Spleen (tissue), 11 donors: Measurements from ENCODE around the gene PLAC1. TPM values are rescaled to one million over a fixed set of nuclear protein-coding genes. Genes with fewer than 3 reads are reported as not detected.

Experiments used
- DNase-seq: peaks from one replicate; pipeline ENCODE4 v3.0.0-alpha.2; 2020
- H3K27ac ChIP-seq, 8 donors: fragments of 200-600 bp; sonication (generic) in 7 of 8; 1 replicate in 4 of 8; 2 replicates in 4 of 8; pipeline versions ENCODE4 v1.5.0 to v1.8.0; 2016 to 2021; ENCODE audit warnings: inconsistent platforms in 4 of 8, mild to moderate bottlenecking in 4 of 8, moderate library complexity in 1 of 8
- H3K27me3 ChIP-seq, 7 donors: fragments of 200-600 bp; sonication (generic) in 6 of 7; replicated peaks in 1 of 7; 1 replicate in 4 of 7; 2 replicates in 3 of 7; pipeline versions ENCODE4 v1.5.0 to v1.8.0; 2016 to 2021; ENCODE audit warnings: inconsistent platforms in 3 of 7, mild to moderate bottlenecking in 1 of 7
- H3K36me3 ChIP-seq, 6 donors: fragments of 200-600 bp; sonication (generic) in 5 of 6; 1 replicate in 4 of 6; 2 replicates in 2 of 6; pipeline versions ENCODE4 v1.5.0 to v1.8.0; 2016 to 2021; ENCODE audit warnings: inconsistent platforms in 2 of 6
- H3K4me1 ChIP-seq, 6 donors: fragments of 200-600 bp; sonication (generic) in 5 of 6; 1 replicate in 3 of 6; 2 replicates in 3 of 6; pipeline versions ENCODE4 v1.5.0 to v1.8.0; 2016 to 2021; ENCODE audit warnings: inconsistent platforms in 3 of 6
- H3K4me3 ChIP-seq, 8 donors: fragments of 200-600 bp; sonication (generic) in 7 of 8; 1 replicate in 4 of 8; 2 replicates in 4 of 8; pipeline versions ENCODE4 v1.5.0 to v1.8.0; 2016 to 2021; ENCODE audit warnings: inconsistent platforms in 4 of 8, mild to moderate bottlenecking in 4 of 8, moderate library complexity in 2 of 8
- H3K9me3 ChIP-seq, 8 donors: fragments of 200-600 bp; sonication (generic) in 7 of 8; 1 replicate in 4 of 8; 2 replicates in 4 of 8; pipeline versions ENCODE4 v1.5.0 to v1.8.0; 2016 to 2021; ENCODE audit warnings: inconsistent platforms in 4 of 8
- POLR2A ChIP-seq, 3 donors: fragments of 450-650 bp; IDR thresholded peaks; one replicate each; pipeline ENCODE4 v1.5.1; 2017; ENCODE audit warnings: antibody characterized with exemption in 3 of 3, mild to moderate bottlenecking in 1 of 3
- POLR2AphosphoS5 ChIP-seq, 3 donors: sonication (generic); formaldehyde crosslinking; IDR thresholded peaks; one replicate each; pipeline ENCODE4 v1.5.1; 2017; ENCODE audit warnings: antibody characterized with exemption in 3 of 3
- WGBS, 5 donors: extraction: QIAGEN DNeasy Blood & Tissue Kit in 3 of 5; methylation state at CpG; one replicate each; pipeline versions ENCODE4 v1.1.5 to v1.1.7; 2013 to 2018; 5-methylcytosine and 5-hydroxymethylcytosine counted together
- intact Hi-C: fragments of 100-400 bp; cut with DNase I; formaldehyde crosslinking; loops from one replicate; pipeline ENCODE4 v1.15.0; 2023; ENCODE audit warnings: low total_unique reads
- polyA plus RNA-seq, 3 donors: library from polyadenylated mRNA; stranded (reverse); fragments of 200-250 nt; gene quantifications; one replicate each; pipeline ENCODE4 v1.2.1, GENCODE V29; 2013
- total RNA-seq, 7 donors: library from RNA; depleted of rRNA in 3 of 7; stranded (reverse); fragments of >200 nt in 3 of 7; fragmentation: NEBNext Ultra II Directional in 4 of 7; extraction: Animal tissue kit (Norgen Biotek cat#: 25700) in 4 of 7; gene quantifications; one replicate each; pipeline versions ENCODE4 v1.1.0 to v1.2.1, GENCODE V29; 2016 to 2021
- TF ChIP-seq, protein P1 (sequence below), 11 experiments: fragments of 200-600 bp in 7 of 11; fragments of 450-650 bp in 4 of 11; sonication (generic) in 4 of 11; IDR thresholded peaks in 8 of 11; conservative IDR thresholded peaks in 3 of 11; 1 replicate in 7 of 11; 2 replicates in 4 of 11; pipeline versions ENCODE4 v1.4.0 to v1.8.0; 2016 to 2021; ENCODE audit warnings: antibody characterized with exemption in 11 of 11, inconsistent platforms in 4 of 11, mild to moderate bottlenecking in 1 of 11
- donor health status: healthy with polysubstance abuse.
- donor health status: DM: no; HTN: no; CAD: no; lungs with moderate emphysema.
- donor health status: DM: no; HTN: no; CAD: no.
- donor health status: Bipolar disorder and iron deficiency.
- donor health status: healthy.
- donor health status: DM: no; HTN: no; CAD: no.
- donor health status: DM: yes; HTN: yes; CAD: no.

Gene PLAC1
- total and polyA plus RNA-seq, 10 donors = not detected

DNA sequence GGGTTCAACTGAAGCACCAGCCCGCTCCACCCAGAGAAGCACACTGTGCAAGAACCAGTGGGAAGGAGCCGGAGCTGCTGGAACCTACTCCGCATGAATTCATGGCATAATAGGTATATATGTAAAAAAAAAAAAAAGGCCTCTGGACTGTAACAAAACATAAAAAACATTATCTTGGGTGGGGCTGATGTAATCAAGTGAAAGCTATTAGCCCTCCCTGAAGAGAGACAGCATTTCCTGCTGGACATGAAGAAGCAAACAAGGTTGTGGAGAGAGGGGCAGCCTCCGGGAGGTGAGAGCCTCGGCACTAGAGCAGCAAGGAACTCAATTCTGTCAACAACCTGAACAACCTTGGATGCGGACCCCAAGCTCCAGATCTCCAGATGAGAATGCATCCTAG, 50.7 kb downstream of the PLAC1 start:
- intact Hi-C loops = no loop called here
- 86 to 93% (median 91%) methylated on average over 6 of the region's 6 CpGs for WGBS, 5 donors
- H3K27me3 ChIP-seq = no peaks in the 10 kb centered on the region
- no peaks in the 10 kb centered on the region for H3K36me3 ChIP-seq
- no peak overlapping the region for H3K4me3 ChIP-seq
- TF ChIP-seq, protein P1, sequence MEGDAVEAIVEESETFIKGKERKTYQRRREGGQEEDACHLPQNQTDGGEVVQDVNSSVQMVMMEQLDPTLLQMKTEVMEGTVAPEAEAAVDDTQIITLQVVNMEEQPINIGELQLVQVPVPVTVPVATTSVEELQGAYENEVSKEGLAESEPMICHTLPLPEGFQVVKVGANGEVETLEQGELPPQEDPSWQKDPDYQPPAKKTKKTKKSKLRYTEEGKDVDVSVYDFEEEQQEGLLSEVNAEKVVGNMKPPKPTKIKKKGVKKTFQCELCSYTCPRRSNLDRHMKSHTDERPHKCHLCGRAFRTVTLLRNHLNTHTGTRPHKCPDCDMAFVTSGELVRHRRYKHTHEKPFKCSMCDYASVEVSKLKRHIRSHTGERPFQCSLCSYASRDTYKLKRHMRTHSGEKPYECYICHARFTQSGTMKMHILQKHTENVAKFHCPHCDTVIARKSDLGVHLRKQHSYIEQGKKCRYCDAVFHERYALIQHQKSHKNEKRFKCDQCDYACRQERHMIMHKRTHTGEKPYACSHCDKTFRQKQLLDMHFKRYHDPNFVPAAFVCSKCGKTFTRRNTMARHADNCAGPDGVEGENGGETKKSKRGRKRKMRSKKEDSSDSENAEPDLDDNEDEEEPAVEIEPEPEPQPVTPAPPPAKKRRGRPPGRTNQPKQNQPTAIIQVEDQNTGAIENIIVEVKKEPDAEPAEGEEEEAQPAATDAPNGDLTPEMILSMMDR (IDR thresholded peaks at IDR 0.05 in 8 of 11, conservative IDR thresholded peaks at IDR 0.05 in 3 of 11) = no peak
- no peak for TF ChIP-seq POLR2A (IDR thresholded peaks at IDR 0.05)
- TF ChIP-seq POLR2AphosphoS5 (IDR thresholded peaks at IDR 0.05) = no peak
- H3K27ac ChIP-seq = no peak overlapping the region
- no peak for DNase-seq
- no peaks in the 10 kb centered on the region for H3K4me1 ChIP-seq
- H3K9me3 ChIP-seq = peaks cover 0 to 2% (median 0%) of the 10 kb centered on the region in 8 donors

DNA sequence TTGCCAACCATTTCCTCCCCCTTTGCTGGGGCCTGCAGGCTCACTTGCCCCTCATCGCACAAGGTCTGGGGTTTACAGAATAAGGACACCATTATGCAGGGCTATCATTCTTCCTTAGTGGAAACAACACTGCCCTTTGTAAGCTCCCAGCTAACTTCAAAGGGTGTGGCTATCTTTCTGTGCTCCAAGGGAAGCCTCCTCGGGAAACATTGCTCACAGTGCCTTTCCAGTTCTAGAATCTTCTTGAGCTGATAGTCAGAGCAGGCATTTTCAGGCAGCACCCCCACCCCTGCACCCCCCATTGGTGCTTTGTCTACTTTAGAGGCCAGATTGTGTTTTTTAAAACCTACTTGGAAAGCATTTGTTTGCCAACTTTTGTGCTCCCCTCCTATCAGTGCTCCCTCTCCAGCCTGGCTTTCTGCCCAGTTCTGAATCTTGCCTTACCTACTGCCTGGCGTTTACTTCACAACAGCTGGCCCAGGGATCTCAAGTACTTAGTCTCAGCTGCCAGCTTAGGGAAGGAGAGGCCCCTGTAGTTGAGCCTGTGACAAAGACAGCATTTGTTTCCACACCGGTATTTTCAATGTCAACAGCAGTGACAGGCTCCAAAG, 53.5 kb downstream of the PLAC1 start:
- no peaks in the 10 kb centered on the region for H3K36me3 ChIP-seq
- WGBS, 5 donors = 46 to 72% (median 66%) methylated on average over 4 of the region's 4 CpGs
- intact Hi-C loops = no loop called here
- no peak overlapping the region for H3K27ac ChIP-seq
- no peak overlapping the region for H3K4me3 ChIP-seq
- H3K27me3 ChIP-seq = peaks cover 0 to 4% (median 0%) of the 10 kb centered on the region in 7 donors
- TF ChIP-seq POLR2AphosphoS5 (IDR thresholded peaks at IDR 0.05) (no peak), POLR2A (IDR thresholded peaks at IDR 0.05) (no peak)
- TF ChIP-seq, protein P1 (IDR thresholded peaks at IDR 0.05 in 8 of 11, conservative IDR thresholded peaks at IDR 0.05 in 3 of 11) = no peak
- peaks cover 0 to 3% (median 0%) of the 10 kb centered on the region in 8 donors for H3K9me3 ChIP-seq
- no peak for DNase-seq
- H3K4me1 ChIP-seq = no peaks in the 10 kb centered on the region

- peaks cover 0 to 3% (median 0%) of the 10 kb centered on the region in 8 donors for H3K9me3 ChIP-seq
- intact Hi-C loops = no loop called here
- 73 to 92% (median 87%) methylated on average over 3 of the region's 3 CpGs for WGBS, 5 donors
- H3K4me1 ChIP-seq = no peaks in the 10 kb centered on the region
- TF ChIP-seq POLR2AphosphoS5 (IDR thresholded peaks at IDR 0.05) (no peak), POLR2A (IDR thresholded peaks at IDR 0.05) (no peak)
- TF ChIP-seq, protein P1 (IDR thresholded peaks at IDR 0.05 in 8 of 11, conservative IDR thresholded peaks at IDR 0.05 in 3 of 11) = no peak
- H3K27ac ChIP-seq = no peak overlapping the region
- peaks cover 0 to 4% (median 0%) of the 10 kb centered on the region in 7 donors for H3K27me3 ChIP-seq
- H3K4me3 ChIP-seq = no peak overlapping the region
- DNase-seq = no peak
- H3K36me3 ChIP-seq = no peaks in the 10 kb centered on the region
Observed at GRCh38 chrX:134603806-134604700, 54.2 kb downstream of the PLAC1 start.

- intact Hi-C loops = no loop called here
- no peak for DNase-seq
- Histone ChIP-seq H3K27me3 (peaks cover 0 to 9% (median 0%) of the 10 kb centered on the region in 7 donors), H3K9me3 (peaks cover 0 to 3% (median 0%) of the 10 kb centered on the region in 8 donors), H3K36me3 (no peaks in the 10 kb centered on the region), H3K4me1 (no peaks in the 10 kb centered on the region), H3K27ac (no peak overlapping the region), H3K4me3 (no peak overlapping the region)
- TF ChIP-seq, protein P1 (IDR thresholded peaks at IDR 0.05 in 8 of 11, conservative IDR thresholded peaks at IDR 0.05 in 3 of 11) = no peak
- no peak for TF ChIP-seq POLR2AphosphoS5 (IDR thresholded peaks at IDR 0.05)
Observed at GRCh38 chrX:134602410-134602809, 55.9 kb downstream of the PLAC1 start.
